H1 (cell line): Measurements from ENCODE around the gene PARS2. TPM values are rescaled to one million over a fixed set of nuclear protein-coding genes. Genes with fewer than 3 reads are reported as not detected.

Experiments used
- CHD1 ChIP-seq: IDR thresholded peaks from 2 replicates; pipeline ENCODE4 v1.6.1; 2012; ENCODE audit warnings: low read depth, low read length, improper control_type of control experiment
- CHD2 ChIP-seq: IDR thresholded peaks from 2 replicates; pipeline ENCODE4 v1.6.1; 2012; ENCODE audit warnings: low read length, improper control_type of control experiment
- EZH2 ChIP-seq: fragments of 200-600 bp; sonication (generic); IDR thresholded peaks from 2 replicates; pipeline ENCODE4 v1.7.1; 2012; ENCODE audit warnings: low read depth, mild to moderate bottlenecking, moderate library complexity, low read length, inconsistent platforms; ENCODE audit not compliant: severe bottlenecking
- RFX5 ChIP-seq: IDR thresholded peaks from 2 replicates; pipeline ENCODE4 v1.6.1; 2011; ENCODE audit warnings: low read depth, low read length, improper control_type of control experiment, borderline replicate concordance
- SIX5 ChIP-seq: IDR thresholded peaks from 2 replicates; pipeline ENCODE4 v1.6.1; 2011; ENCODE audit warnings: mild to moderate bottlenecking, low read depth, low read length
- TAF1 ChIP-seq: IDR thresholded peaks from 2 replicates; pipeline ENCODE4 v1.6.1; 2011; ENCODE audit warnings: mild to moderate bottlenecking, low read depth, low read length
- polyA plus RNA-seq, 7 experiments: library from polyadenylated mRNA; depleted of rRNA in 3 of 7; stranded (reverse) in 5 of 7; unstranded in 2 of 7; fragments of >200 nt in 5 of 7; fragments of 200-250 nt in 2 of 7; gene quantifications; 1 replicate in 5 of 7; 2 replicates in 1 of 7; 4 replicates in 1 of 7; pipeline versions ENCODE4 v1.2.1 to v1.2.3, GENCODE V29; 2011 to 2013; ENCODE audit warnings: missing spikeins in 2 of 7, mixed read lengths in 2 of 7
- total RNA-seq: library from RNA; stranded (reverse); fragmentation: NEBNext Ultra II Directional; extraction: Animal tissue kit (Norgen Biotek cat#: 25700); gene quantifications from 2 replicates; pipeline ENCODE4 v1.2.1, GENCODE V29; 2021

Gene PARS2
- total and polyA plus RNA-seq, 2 of the 8 experiments (the other 6 are each of a cell fraction or from before 2014, with no cell fraction given) = 8.9 to 10.0 TPM

DNA sequence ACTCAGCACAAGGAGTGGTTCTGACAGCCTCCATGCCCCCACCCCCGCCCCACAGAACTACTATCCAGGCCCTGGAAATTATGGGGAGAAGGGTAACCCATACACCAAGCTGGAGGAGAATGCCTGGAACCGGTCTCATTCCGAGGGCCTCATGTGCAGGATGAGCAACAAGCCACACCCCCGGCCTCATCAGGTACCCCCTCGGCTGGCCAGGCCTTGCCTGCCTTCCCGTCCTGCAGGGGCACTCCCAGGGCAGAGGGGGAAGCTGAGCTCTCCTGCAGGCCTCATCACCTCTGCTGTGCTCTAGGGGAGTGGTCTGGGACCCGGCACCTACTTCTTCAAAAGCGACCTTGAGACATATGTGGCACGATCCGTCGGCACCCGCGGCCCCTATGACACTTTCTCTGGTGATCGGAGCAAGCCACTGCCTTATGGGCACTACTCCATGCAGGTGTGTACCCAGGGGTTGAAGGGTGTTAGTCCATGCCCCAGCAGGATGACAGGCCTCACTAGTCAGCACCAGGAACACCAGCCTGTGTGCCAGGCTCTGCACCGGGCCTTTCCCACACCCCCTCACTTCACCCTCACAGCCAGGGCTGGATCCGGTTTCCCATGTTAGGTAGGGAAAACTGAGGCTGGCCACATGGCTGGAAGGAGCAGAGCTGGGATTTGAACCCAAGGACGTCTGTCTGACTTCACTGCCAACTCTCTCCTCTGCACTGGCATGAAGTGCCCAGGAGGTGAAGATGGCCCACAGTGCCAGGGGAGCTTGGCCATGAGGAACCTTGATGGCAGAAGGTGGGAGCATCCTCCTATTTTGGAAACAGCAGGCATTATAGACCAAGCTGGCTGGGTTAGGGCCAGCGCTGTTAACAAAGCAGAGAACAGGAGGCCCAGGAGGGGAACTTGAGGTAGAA is 47.7 kb upstream of the PARS2 start (continued):
- TF ChIP-seq SIX5 = no peak
- no peak for TF ChIP-seq CHD2
- no peak for TF ChIP-seq TAF1
- TF ChIP-seq CHD1 = no peak
- no peak for TF ChIP-seq RFX5
- TF ChIP-seq EZH2 = no peak
